ENCODE results near the gene ATP1A3. TPM values are rescaled to one million over a fixed set of nuclear protein-coding genes. Genes with fewer than 3 reads are reported as not detected.

The ATP1A3 gene
- total and polyA plus RNA-seq, 2 of the 13 experiments (the other 11 are each of a cell fraction or from before 2014, with no cell fraction given): 0.01 to 0.04 TPM

DNA sequence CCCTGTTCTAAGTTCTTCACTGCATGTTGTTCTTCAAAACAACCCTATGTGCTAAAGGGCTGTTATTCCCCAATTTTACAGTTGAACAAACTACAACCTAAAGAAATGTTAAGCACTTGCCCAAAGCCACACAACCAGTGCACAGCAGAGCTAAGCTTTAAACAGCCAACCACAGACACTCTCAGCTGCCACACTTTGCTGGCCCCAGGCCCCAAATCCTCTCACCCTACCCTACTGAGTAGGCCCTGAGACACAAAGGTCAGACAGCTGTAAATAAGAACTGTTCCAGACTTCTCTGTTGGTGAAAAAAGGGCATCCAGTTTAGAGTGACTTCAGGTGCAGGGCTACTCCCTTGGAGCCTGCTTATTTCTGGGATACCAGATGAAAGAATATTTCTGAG, 46.0 kb upstream of the ATP1A3 start:
- CTCF ChIA-PET (ENCODE audit: low intra/inter-chr PET ratio, low total read pairs): no interaction called here
- intact Hi-C loops (cut with micrococcal nuclease; ENCODE audit: unreplicated experiment): no loop called here

More for the DNA sequence above, 46.0 kb upstream of the ATP1A3 start:
- Histone ChIP-seq H4K20me1 (ENCODE audit: insufficient read depth, low read length) (no peaks in the 10 kb centered on the region), H2AFZ (ENCODE audit: low read length) (no peak overlapping the region), H3K79me2 (ENCODE audit: insufficient read depth, low read length) (no peaks in the 10 kb centered on the region), H3K27ac (ENCODE audit: extremely low read length, insufficient read depth, low read length) (no peak overlapping the region), H3K4me1 (ENCODE audit: insufficient read depth, low read length) (no peaks in the 10 kb centered on the region), H3K9me3 (ENCODE audit: low read length) (no peaks in the 10 kb centered on the region), H3K4me3 (replicated peaks in 1 of 3; ENCODE audit: insufficient read depth in 1 of 3, low read depth in 2 of 3, low read length in 3 of 3) (no peak overlapping the region), H3K27me3 (ENCODE audit: control insufficient read depth in 1 of 2, insufficient read depth in 2 of 2, low read length in 2 of 2) (peaks cover 0 to 9% of the 10 kb centered on the region in 2 experiments; a peak in 4 of 5 replicates), H3K36me3 (replicated peaks in 1 of 2; ENCODE audit: control insufficient read depth in 1 of 2, insufficient read depth in 2 of 2, low read length in 2 of 2) (no peaks in the 10 kb centered on the region), H3K4me2 (ENCODE audit: low read depth, low read length) (no peak overlapping the region), H3K9ac (ENCODE audit: insufficient read depth, low read depth, low read length) (no peak overlapping the region)
- TF ChIP-seq ZBTB39 (CRISPR knock-in tag; IDR thresholded peaks at IDR 0.05) (no peak), MZF1 (CRISPR knock-in tag; IDR thresholded peaks at IDR 0.05; ENCODE audit: borderline replicate concordance) (no peak), EHMT2 (IDR thresholded peaks at IDR 0.05; ENCODE audit: borderline replicate concordance, low read depth, low read length) (no peak), ZBTB1 (CRISPR knock-in tag; IDR thresholded peaks at IDR 0.05; ENCODE audit: borderline replicate concordance) (no peak), SSRP1 (CRISPR knock-in tag; IDR thresholded peaks at IDR 0.05) (no peak), SALL1 (CRISPR knock-in tag; IDR thresholded peaks at IDR 0.05) (no peak), GPN1 (CRISPR knock-in tag; IDR thresholded peaks at IDR 0.05; ENCODE audit: borderline replicate concordance) (no peak), ZNF281 (CRISPR knock-in tag; IDR thresholded peaks at IDR 0.05; ENCODE audit: borderline replicate concordance) (no peak), ZNF775 (CRISPR knock-in tag; IDR thresholded peaks at IDR 0.05; ENCODE audit: borderline replicate concordance) (no peak), FOXA1 (IDR thresholded peaks at IDR 0.05) (no peak), FOXA1 (CRISPR knock-in tag; IDR thresholded peaks at IDR 0.05) (no peak), LCORL (IDR thresholded peaks at IDR 0.05) (no peak), LCORL (CRISPR knock-in tag; IDR thresholded peaks at IDR 0.05) (no peak)
- TF ChIP-seq, protein P1, sequence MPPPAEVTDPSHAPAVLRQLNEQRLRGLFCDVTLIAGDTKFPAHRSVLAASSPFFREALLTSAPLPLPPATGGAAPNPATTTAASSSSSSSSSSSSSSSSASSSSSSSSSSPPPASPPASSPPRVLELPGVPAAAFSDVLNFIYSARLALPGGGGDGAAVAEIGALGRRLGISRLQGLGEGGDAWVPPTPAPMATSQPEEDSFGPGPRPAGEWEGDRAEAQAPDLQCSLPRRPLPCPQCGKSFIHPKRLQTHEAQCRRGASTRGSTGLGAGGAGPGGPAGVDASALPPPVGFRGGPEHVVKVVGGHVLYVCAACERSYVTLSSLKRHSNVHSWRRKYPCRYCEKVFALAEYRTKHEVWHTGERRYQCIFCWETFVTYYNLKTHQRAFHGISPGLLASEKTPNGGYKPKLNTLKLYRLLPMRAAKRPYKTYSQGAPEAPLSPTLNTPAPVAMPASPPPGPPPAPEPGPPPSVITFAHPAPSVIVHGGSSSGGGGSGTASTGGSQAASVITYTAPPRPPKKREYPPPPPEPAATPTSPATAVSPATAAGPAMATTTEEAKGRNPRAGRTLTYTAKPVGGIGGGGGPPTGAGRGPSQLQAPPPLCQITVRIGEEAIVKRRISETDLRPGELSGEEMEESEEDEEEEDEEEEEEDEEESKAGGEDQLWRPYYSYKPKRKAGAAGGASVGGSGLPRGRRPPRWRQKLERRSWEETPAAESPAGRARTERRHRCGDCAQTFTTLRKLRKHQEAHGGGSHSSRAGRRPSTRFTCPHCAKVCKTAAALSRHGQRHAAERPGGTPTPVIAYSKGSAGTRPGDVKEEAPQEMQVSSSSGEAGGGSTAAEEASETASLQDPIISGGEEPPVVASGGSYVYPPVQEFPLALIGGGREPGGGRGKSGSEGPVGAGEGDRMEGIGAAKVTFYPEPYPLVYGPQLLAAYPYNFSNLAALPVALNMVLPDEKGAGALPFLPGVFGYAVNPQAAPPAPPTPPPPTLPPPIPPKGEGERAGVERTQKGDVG (CRISPR knock-in tag; IDR thresholded peaks at IDR 0.05; ENCODE audit: borderline replicate concordance): no peak
- in situ Hi-C loops (cut with HindIII; ENCODE audit: extremely low pct_ligation_motif_present, low pct_unique_long_range_greater_than_20kb): no loop called here
- POLR2A ChIA-PET: no interaction called here
- no peak for FAIRE-seq
- BruUV-seq (replicated peaks): no TSS peak
- ATAC-seq: no peak
- DNase-seq (ENCODE audit: low spot score): no peak

Data from HepG2 (cell line).